ENCODE data around the gene SEC22B.
A peak's percentile ranks its signal among the peaks of the same experiment; 100 is the strongest.
"Not testable (repeated sequence)": the region's sequence is repeated elsewhere in the genome, so short reads cannot be mapped to it uniquely, and the experiment has no call there.

Gene SEC22B

GRCh38 chr1:120144626-120145025, 31.7 kb downstream of the SEC22B start:
- DNase-seq = not testable (repeated sequence)

- peak; percentile 36 for DNase-seq
These were observed 32.2 kb downstream of the SEC22B start for GRCh38 chr1:120144169-120144568.

GRCh38 chr1:120143334-120143733, 33.0 kb downstream of the SEC22B start:
- DNase-seq = not testable (repeated sequence)

- peak; percentile 62 to 69 for DNase-seq
These were observed 33.6 kb downstream of the SEC22B start for GRCh38 chr1:120142512-120143263.

- DNase-seq = not testable (repeated sequence)
These were observed 34.5 kb downstream of the SEC22B start for GRCh38 chr1:120141865-120142264.

GRCh38 chr1:120140656-120141265, 35.6 kb downstream of the SEC22B start:
- DNase-seq = not testable (repeated sequence)

- DNase-seq = not testable (repeated sequence)
These were observed 40.2 kb downstream of the SEC22B start for GRCh38 chr1:120136086-120136485.

GRCh38 chr1:120133928-120134325, 42.4 kb downstream of the SEC22B start:
- not testable (repeated sequence) for DNase-seq

- DNase-seq = no peak
These were observed 42.9 kb downstream of the SEC22B start for GRCh38 chr1:120133228-120133927.

GRCh38 chr1:120132406-120132763, 43.9 kb downstream of the SEC22B start:
- DNase-seq = not testable (repeated sequence)

- DNase-seq = not testable (repeated sequence)
These were observed 44.5 kb downstream of the SEC22B start for GRCh38 chr1:120131611-120132405.

- not testable (repeated sequence) for DNase-seq
These were observed 48.4 kb downstream of the SEC22B start for GRCh38 chr1:120127921-120128320.

GRCh38 chr1:120126216-120126615, 50.1 kb downstream of the SEC22B start:
- DNase-seq = not testable (repeated sequence)

GRCh38 chr1:120124628-120125027, 51.7 kb downstream of the SEC22B start:
- not testable (repeated sequence) for DNase-seq

- not testable (repeated sequence) for DNase-seq
These were observed 52.4 kb downstream of the SEC22B start for GRCh38 chr1:120123813-120124510.

GRCh38 chr1:120122262-120122893, 53.9 kb downstream of the SEC22B start:
- DNase-seq = not testable (repeated sequence)

- not testable (repeated sequence) for DNase-seq
These were observed 54.5 kb downstream of the SEC22B start for GRCh38 chr1:120121830-120122229.

GRCh38 chr1:120120525-120120924, 55.8 kb downstream of the SEC22B start:
- not testable (repeated sequence) for DNase-seq

GRCh38 chr1:120117371-120118177, 58.7 kb downstream of the SEC22B start:
- not testable (repeated sequence) for DNase-seq

GRCh38 chr1:120116094-120116493, 60.2 kb downstream of the SEC22B start:
- not testable (repeated sequence) for DNase-seq

GRCh38 chr1:120113134-120113533, 63.2 kb downstream of the SEC22B start:
- not testable (repeated sequence) for DNase-seq
